GM19240 (cell line): ENCODE results near the gene ABCC8.

Experiments
- DNase-seq: peaks from one replicate; pipeline ENCODE4 v3.0.0; 2011; ENCODE audit warnings: low spot score; ENCODE audit not compliant: insufficient read length

Gene ABCC8

DNA sequence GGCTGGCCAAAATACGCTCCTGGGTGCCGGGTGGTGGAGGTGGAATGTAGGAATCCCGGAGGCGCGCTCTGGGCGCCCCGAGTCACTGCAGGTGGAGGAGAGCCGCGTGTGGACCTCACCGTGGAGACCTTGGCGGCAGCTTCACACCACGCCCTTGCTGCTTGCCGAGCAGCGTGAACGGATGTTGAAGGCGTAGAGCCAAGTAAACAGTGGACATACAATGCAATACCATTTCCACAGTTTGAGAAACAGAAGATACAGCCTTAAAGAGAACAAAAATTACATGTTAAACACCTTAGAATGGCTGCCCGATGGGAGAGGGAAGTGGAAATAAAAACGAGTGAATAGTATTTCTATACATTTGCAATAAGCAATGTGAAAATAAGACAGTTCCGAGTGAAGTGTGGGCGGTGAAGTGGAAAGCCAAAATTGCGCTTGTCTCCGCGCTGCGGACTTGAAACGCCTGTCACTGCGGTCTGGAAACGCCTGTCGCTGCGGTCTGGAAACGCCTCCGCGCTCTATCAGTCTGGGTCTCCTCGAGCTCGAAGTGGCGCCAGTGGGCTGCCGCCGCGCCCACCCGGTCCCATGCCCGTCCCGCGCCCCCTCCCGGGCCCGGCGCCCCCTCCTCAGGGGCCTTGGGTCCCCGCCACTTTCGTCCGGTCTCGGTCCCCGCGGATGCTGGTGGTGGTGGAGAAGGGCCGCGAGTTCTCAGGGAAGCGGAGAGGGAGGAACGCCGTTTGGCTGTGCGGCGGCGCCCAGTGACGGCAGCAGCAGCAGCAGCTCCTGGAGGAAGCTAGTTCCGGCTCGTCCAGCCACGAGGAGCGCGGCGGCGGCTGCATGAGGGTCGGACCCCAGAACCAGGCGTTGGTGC is 123.5 kb downstream of the ABCC8 start:
- DNase-seq, result no peak

DNA sequence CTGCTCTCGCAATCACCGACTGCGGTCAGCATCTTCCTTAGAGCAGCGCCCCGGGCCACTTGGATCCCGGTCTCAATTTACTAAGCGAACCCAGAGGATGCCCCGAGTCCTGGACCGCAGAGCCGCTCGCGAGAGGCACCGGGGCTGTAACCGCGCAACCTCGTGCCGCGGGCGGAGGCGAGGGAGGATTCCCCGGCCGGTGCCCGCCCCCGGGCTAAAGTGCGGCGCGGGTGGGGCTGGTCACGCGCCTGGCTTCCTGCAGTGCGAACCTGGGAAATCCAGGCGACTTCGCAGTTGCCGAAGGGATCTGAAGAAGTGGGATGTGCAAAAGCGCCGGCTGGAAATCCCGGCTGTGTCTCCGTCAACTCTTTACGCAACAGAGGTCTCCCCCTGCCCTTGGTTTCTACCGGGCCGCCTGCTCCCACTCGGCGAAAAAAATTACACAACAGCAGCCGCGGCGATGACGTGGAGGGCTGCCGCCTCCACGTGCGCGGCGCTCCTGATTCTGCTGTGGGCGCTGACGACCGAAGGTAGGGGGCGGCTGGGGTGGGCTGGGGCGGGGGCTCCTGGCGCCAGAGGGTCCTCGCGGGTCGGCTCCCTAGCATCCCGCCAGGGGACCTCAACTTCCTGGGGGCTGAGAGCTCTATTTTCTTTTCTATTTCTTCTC is 125.0 kb downstream of the ABCC8 start, which contains the start of gene NCR3LG1:
Gene NCR3LG1, plus strand, starts transcription at position 291 of the 667 bp plus-strand sequence. Its CDS starts 170 bp downstream, at position 461.
- DNase-seq, result no peak

DNA sequence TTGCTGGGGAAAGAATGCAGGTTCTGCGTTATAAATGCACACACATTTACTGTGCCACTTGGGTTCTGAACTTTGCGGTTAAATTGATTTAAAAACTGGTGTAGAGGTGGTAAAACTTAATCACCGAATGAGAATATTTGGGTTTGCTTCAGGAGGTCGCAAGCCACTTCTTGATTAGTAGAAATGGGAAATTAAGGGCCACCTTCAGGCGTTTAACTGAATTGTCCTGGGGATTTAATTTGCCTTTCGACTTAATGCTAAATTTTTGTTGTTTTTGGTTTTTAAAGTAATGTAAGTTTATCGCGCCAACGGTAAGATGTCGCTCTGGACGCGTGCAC is 125.5 kb downstream of the ABCC8 start:
- no peak for DNase-seq

GRCh38 chr11:17350455-17351171 is 126.0 kb downstream of the ABCC8 start:
- no peak for DNase-seq

DNA sequence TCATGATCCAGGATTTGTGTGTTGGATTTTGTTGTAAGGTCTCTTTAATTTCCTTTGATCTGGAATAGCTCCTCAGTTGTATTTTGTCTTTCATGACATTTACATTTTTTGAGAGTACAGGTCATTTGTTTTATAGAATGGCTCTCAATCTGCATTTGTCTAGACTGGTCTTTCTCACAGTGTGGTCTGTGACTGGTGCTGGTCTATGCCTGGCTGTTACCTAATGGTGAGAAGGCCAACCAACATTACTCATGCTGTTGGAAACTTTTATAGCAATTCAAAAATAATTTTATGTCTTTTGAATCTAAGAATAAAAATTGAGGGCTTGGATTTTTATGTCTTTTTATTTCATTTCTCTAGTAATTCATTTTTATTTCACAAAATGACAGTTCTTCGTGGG is 129.0 kb downstream of the ABCC8 start:
- DNase-seq, result no peak

DNA sequence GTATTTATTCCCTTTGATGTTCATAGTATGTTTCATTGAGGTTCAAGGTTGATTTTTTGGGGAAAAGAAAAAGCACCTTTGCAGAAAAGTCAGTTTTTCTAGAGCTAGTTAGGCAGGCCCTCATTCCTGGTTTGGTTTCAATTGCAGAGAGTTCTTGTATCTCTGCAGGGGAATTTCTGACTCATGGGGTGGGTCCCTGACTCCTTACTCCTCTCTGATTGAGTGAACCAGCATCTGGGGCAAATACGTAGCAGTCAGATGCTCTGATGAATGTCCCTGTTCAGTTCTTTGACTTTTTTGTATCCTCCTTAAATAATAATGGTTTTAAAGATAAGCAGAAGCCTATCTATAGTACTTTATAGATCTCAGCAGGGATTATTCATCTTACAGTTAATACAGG is 132.7 kb downstream of the ABCC8 start:
- DNase-seq, result no peak

DNA sequence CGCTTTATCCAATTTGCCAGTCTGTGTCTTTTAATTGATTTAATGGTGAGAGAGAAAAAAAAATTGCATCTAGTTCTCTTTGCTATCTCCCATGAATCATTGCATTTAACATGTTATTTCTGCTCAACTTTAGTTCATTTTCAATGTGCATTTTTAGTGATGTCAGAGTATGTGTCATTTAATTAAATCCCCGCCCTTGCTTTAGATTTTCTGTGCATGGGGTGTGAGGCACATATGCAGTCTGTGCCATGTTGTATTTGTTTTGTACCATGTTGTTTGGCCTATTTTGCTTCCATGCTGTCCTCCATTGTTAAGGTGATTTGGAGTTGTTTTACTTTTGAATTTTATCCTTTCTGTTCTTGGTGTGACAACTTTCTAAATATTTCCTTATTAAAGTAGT is 133.4 kb downstream of the ABCC8 start:
- no peak for DNase-seq
